ENCODE data around the gene LCN2.

DNA sequence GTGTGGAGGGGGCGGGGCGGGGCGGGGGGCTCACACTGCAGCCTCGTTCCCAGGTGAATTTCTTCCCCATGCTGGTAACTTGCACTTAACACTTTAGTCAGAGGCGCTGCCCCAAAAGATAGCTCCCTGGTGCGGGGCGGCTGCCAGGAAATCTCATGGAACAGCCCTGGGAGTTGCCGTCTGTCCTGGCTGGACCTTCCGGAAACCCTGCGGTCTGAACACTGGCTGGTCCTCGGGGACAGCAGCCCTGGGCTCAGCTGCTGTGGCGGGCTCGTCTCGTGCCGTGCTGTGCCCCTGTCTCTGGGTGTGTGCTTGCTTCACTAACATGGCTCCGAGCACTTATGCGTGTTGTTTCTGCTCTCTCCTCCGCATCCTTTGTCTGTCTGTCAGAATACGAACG is 47.6 kb upstream of the LCN2 start:
- TF ChIP-seq, protein P1, sequence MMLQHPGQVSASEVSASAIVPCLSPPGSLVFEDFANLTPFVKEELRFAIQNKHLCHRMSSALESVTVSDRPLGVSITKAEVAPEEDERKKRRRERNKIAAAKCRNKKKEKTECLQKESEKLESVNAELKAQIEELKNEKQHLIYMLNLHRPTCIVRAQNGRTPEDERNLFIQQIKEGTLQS (IDR thresholded peaks at IDR 0.05; ENCODE audit: borderline replicate concordance, extremely low read depth, low read depth, low read length) = no peak
- TF ChIP-seq BHLHE40 (IDR thresholded peaks at IDR 0.05; ENCODE audit: borderline replicate concordance in 1 of 2, low read depth in 2 of 2, low read length in 1 of 2) = no peak

Data from GM12878 (cell line).